ENCODE measurements around the gene TRIOBP. TPM values are rescaled to one million over a fixed set of nuclear protein-coding genes. Genes with fewer than 3 reads are reported as not detected.

TRIOBP gene
- total RNA-seq, 1 donor from 2014 or later, result 33.7 TPM

- Mint-ChIP-seq H3K4me1 (ENCODE audit: low read depth, unreplicated experiment) (peaks cover 15% of the 10 kb centered on the region), H3K9me3 (ENCODE audit: unreplicated experiment) (peaks cover 6% of the 10 kb centered on the region), H3K36me3 (ENCODE audit: unreplicated experiment) (no peaks in the 10 kb centered on the region), H3K27ac (ENCODE audit: unreplicated experiment) (no peak overlapping the region), H3K4me3 (ENCODE audit: unreplicated experiment) (no peak overlapping the region), H3K27me3 (ENCODE audit: unreplicated experiment) (peaks cover 16% of the 10 kb centered on the region)
- no peak for TF ChIP-seq CTCF (IDR thresholded peaks at IDR 0.05; ENCODE audit: partially characterized antibody, unreplicated experiment)
- no peak for DNase-seq
These were observed 85.7 kb downstream of the TRIOBP start for GRCh38 chr22:37782340-37783168.

- DNase-seq, result no peak
- TF ChIP-seq CTCF (IDR thresholded peaks at IDR 0.05; ENCODE audit: partially characterized antibody, unreplicated experiment), result no peak
- H3K4me1 Mint-ChIP-seq (ENCODE audit: low read depth, unreplicated experiment), result peaks cover 15% of the 10 kb centered on the region
- H3K9me3 Mint-ChIP-seq (ENCODE audit: unreplicated experiment), result peaks cover 3% of the 10 kb centered on the region
- H3K27ac Mint-ChIP-seq (ENCODE audit: unreplicated experiment), result no peak overlapping the region
- H3K4me3 Mint-ChIP-seq (ENCODE audit: unreplicated experiment), result peak overlapping the region; percentile 45
- no peaks in the 10 kb centered on the region for H3K36me3 Mint-ChIP-seq (ENCODE audit: unreplicated experiment)
- H3K27me3 Mint-ChIP-seq (ENCODE audit: unreplicated experiment), result peaks cover 9% of the 10 kb centered on the region
These were observed 88.1 kb downstream of the TRIOBP start for GRCh38 chr22:37784829-37785495.

- TF ChIP-seq CTCF (IDR thresholded peaks at IDR 0.05; ENCODE audit: partially characterized antibody, unreplicated experiment), result no peak
- no peaks in the 10 kb centered on the region for H3K36me3 Mint-ChIP-seq (ENCODE audit: unreplicated experiment)
- no peak for DNase-seq
- no peak overlapping the region for H3K4me3 Mint-ChIP-seq (ENCODE audit: unreplicated experiment)
- no peak overlapping the region for H3K27ac Mint-ChIP-seq (ENCODE audit: unreplicated experiment)
- peaks cover 4% of the 10 kb centered on the region for H3K27me3 Mint-ChIP-seq (ENCODE audit: unreplicated experiment)
- H3K9me3 Mint-ChIP-seq (ENCODE audit: unreplicated experiment), result peaks cover 5% of the 10 kb centered on the region
- H3K4me1 Mint-ChIP-seq (ENCODE audit: low read depth, unreplicated experiment), result peaks cover 1% of the 10 kb centered on the region
These were observed 93.4 kb downstream of the TRIOBP start for GRCh38 chr22:37790234-37790633.

- Mint-ChIP-seq H3K4me1 (ENCODE audit: low read depth, unreplicated experiment) (peaks cover 1% of the 10 kb centered on the region), H3K27ac (ENCODE audit: unreplicated experiment) (no peak overlapping the region), H3K36me3 (ENCODE audit: unreplicated experiment) (no peaks in the 10 kb centered on the region), H3K4me3 (ENCODE audit: unreplicated experiment) (no peak overlapping the region), H3K27me3 (ENCODE audit: unreplicated experiment) (peaks cover 2% of the 10 kb centered on the region), H3K9me3 (ENCODE audit: unreplicated experiment) (peaks cover 5% of the 10 kb centered on the region)
- TF ChIP-seq CTCF (IDR thresholded peaks at IDR 0.05; ENCODE audit: partially characterized antibody, unreplicated experiment), result no peak
- no peak for DNase-seq
These were observed 95.6 kb downstream of the TRIOBP start for GRCh38 chr22:37792494-37792893.

GRCh38 chr22:37794376-37794775 lies 97.5 kb downstream of the TRIOBP start:
- Mint-ChIP-seq H3K4me3 (ENCODE audit: unreplicated experiment) (no peak overlapping the region), H3K27me3 (ENCODE audit: unreplicated experiment) (peaks cover 2% of the 10 kb centered on the region), H3K4me1 (ENCODE audit: low read depth, unreplicated experiment) (peaks cover 6% of the 10 kb centered on the region), H3K27ac (ENCODE audit: unreplicated experiment) (no peak overlapping the region), H3K9me3 (ENCODE audit: unreplicated experiment) (peaks cover 5% of the 10 kb centered on the region), H3K36me3 (ENCODE audit: unreplicated experiment) (no peaks in the 10 kb centered on the region)
- DNase-seq, result no peak
- no peak for TF ChIP-seq CTCF (IDR thresholded peaks at IDR 0.05; ENCODE audit: partially characterized antibody, unreplicated experiment)
